Measurements from ENCODE around the gene MAGI2. TPM values are rescaled to one million over a fixed set of nuclear protein-coding genes. Genes with fewer than 3 reads are reported as not detected.

Gene MAGI2
- total RNA-seq, 1 experiment from 2014 or later, result 0.22 TPM

DNA sequence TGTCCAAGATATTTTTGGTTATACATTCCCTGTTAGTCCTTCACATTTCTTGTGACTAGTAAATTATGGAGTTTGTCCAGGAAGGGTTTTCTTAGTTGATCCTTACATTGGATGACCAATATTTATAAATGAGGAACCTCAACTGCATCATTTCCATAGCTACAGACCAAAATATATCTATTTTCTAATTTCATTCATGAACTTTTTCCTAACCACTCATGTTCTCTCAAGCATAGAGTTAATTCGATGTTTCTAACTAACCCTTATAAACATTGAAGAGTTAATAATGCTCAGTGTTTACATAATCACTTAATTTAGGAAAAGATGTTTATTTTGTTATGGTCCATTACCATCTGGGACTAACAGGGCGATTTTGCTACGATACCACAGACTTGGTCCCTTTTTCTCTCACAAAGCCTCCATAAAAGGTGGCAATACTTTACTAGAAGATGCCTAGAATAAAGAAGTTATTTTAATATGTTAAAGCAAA is 591.0 kb downstream of the MAGI2 start:
- Histone ChIP-seq H3K4me3 (replicated peaks in 1 of 2; ENCODE audit: low read depth in 1 of 2, low read length in 2 of 2) (no peak overlapping the region), H3K4me2 (ENCODE audit: low read length) (no peak overlapping the region), H3K27ac (ENCODE audit: low read depth, low read length) (no peak overlapping the region), H2AFZ (ENCODE audit: low read depth, low read length, poor library complexity, severe bottlenecking) (no peak overlapping the region), H3K36me3 (ENCODE audit: control insufficient read depth in 1 of 2, insufficient read depth in 2 of 2, low read length in 2 of 2) (no peaks in the 10 kb centered on the region), H3K9me2 (ENCODE audit: insufficient read depth) (no peaks in the 10 kb centered on the region), H3K9ac (ENCODE audit: low read length) (no peak overlapping the region), H3K4me1 (ENCODE audit: control insufficient read depth in 1 of 2, insufficient read depth in 2 of 2, low read length in 2 of 2) (no peaks in the 10 kb centered on the region), H4K20me1 (ENCODE audit: insufficient read depth) (no peaks in the 10 kb centered on the region), H3K79me2 (ENCODE audit: insufficient read depth, low read length) (no peaks in the 10 kb centered on the region), H3K27me3 (ENCODE audit: insufficient read depth, low read length) (no peaks in the 10 kb centered on the region), H3K9me3 (ENCODE audit: control insufficient read depth in 1 of 2, insufficient read depth in 1 of 2, low read depth in 1 of 2, low read length in 2 of 2) (no peaks in the 10 kb centered on the region)
- no peak for ATAC-seq
- ChIA-PET RAD21 (ENCODE audit: low non-redundant PET in 1 of 2, low total read pairs in 2 of 2, uncharacterized antibody in 2 of 2, unreplicated experiment in 2 of 2) (no interaction called here), CTCF (no interaction called here), POLR2A (no interaction called here)
- DNase-seq (ENCODE audit: low read depth, low spot score), result no peak
- BruUV-seq (replicated peaks), result no TSS peak
- no peak for TF ChIP-seq YY1 (IDR thresholded peaks at IDR 0.05; ENCODE audit: extremely low read depth, insufficient replicate concordance, low read depth, low read length)
- no peak for TF ChIP-seq EGR1 (IDR thresholded peaks at IDR 0.05; ENCODE audit: low read depth)
- no peak for TF ChIP-seq JUND (IDR thresholded peaks at IDR 0.05)
- TF ChIP-seq CTCF (IDR thresholded peaks at IDR 0.05 in 2 of 3, conservative IDR thresholded peaks at IDR 0.05 in 1 of 3; ENCODE audit: borderline replicate concordance in 1 of 3, insufficient read depth in 1 of 3, low read depth in 2 of 3, low read length in 2 of 3), result no peak
- no peak for TF ChIP-seq CEBPB (IDR thresholded peaks at IDR 0.05; ENCODE audit: low read depth)
- no peak for TF ChIP-seq ZFX (IDR thresholded peaks at IDR 0.05)
- intact Hi-C loops (cut with micrococcal nuclease), result no loop called here

DNA sequence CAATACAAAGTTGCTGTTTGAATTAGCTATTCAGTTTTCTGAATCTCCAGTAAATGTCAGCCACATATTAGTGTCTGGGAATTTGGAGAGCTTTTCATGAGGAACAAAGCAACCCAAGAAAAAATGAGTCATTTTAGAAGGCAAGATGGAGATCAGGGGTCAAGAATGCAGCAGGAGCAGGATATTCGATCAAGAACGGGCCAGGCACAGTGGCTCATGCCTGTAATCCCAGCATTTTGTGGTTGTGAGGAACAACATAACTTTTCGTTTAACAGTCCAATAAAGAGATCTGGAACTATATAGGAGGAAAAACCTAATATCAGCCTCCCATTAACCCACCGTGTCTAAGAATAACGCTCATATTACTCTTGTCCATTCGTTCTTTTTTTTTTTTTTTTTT is 600.5 kb downstream of the MAGI2 start:
- intact Hi-C loops (cut with micrococcal nuclease), result no loop called here
- Histone ChIP-seq H3K9me3 (ENCODE audit: control insufficient read depth in 1 of 2, insufficient read depth in 1 of 2, low read depth in 1 of 2, low read length in 2 of 2) (no peaks in the 10 kb centered on the region), H2AFZ (ENCODE audit: low read depth, low read length, poor library complexity, severe bottlenecking) (no peak overlapping the region), H3K27ac (ENCODE audit: low read depth, low read length) (no peak overlapping the region), H3K4me2 (ENCODE audit: low read length) (no peak overlapping the region), H3K9me2 (ENCODE audit: insufficient read depth) (no peaks in the 10 kb centered on the region), H3K79me2 (ENCODE audit: insufficient read depth, low read length) (no peaks in the 10 kb centered on the region), H3K9ac (ENCODE audit: low read length) (no peak overlapping the region), H3K27me3 (ENCODE audit: insufficient read depth, low read length) (no peaks in the 10 kb centered on the region), H3K4me3 (replicated peaks in 1 of 2; ENCODE audit: low read depth in 1 of 2, low read length in 2 of 2) (no peak overlapping the region), H3K36me3 (ENCODE audit: control insufficient read depth in 1 of 2, insufficient read depth in 2 of 2, low read length in 2 of 2) (no peaks in the 10 kb centered on the region), H4K20me1 (ENCODE audit: insufficient read depth) (no peaks in the 10 kb centered on the region), H3K4me1 (ENCODE audit: control insufficient read depth in 1 of 2, insufficient read depth in 2 of 2, low read length in 2 of 2) (no peaks in the 10 kb centered on the region)
- ATAC-seq (no peak), DNase-seq (ENCODE audit: low read depth, low spot score) (no peak)
- POLR2A ChIA-PET, result interaction anchor here (0.6 kb wide), 1 partner anchor 144 kb away, joined by 3 read pairs; no protein-coding TSS in a partner anchor
- BruUV-seq (replicated peaks), result no TSS peak
- RAD21 ChIA-PET (ENCODE audit: low non-redundant PET in 1 of 2, low total read pairs in 2 of 2, uncharacterized antibody in 2 of 2, unreplicated experiment in 2 of 2), result no interaction called here
- CTCF ChIA-PET, result interaction anchor here (0.6 kb wide), 1 partner anchor 681 kb away, joined by 3 read pairs; no protein-coding TSS in a partner anchor
- TF ChIP-seq FOSL1 (IDR thresholded peaks at IDR 0.05; ENCODE audit: low read depth) (no peak), RAD21 (IDR thresholded peaks at IDR 0.05; ENCODE audit: low read depth) (no peak), CTCF (IDR thresholded peaks at IDR 0.05 in 2 of 3, conservative IDR thresholded peaks at IDR 0.05 in 1 of 3; ENCODE audit: borderline replicate concordance in 1 of 3, insufficient read depth in 1 of 3, low read depth in 2 of 3, low read length in 2 of 3) (no peak), TCF7L2 (IDR thresholded peaks at IDR 0.05; ENCODE audit: borderline replicate concordance, extremely low read depth, insufficient read depth, insufficient read length) (no peak), CBX3 (IDR thresholded peaks at IDR 0.05; ENCODE audit: low read depth) (no peak), ZNF274 (IDR thresholded peaks at IDR 0.05; ENCODE audit: low read depth, low read length) (no peak), POLR2AphosphoS5 (IDR thresholded peaks at IDR 0.05; ENCODE audit: low read depth, low read length) (no peak), EGR1 (IDR thresholded peaks at IDR 0.05; ENCODE audit: low read depth) (no peak), JUND (IDR thresholded peaks at IDR 0.05) (no peak), CEBPB (IDR thresholded peaks at IDR 0.05; ENCODE audit: low read depth) (no peak)
- TF ChIP-seq, protein P1, sequence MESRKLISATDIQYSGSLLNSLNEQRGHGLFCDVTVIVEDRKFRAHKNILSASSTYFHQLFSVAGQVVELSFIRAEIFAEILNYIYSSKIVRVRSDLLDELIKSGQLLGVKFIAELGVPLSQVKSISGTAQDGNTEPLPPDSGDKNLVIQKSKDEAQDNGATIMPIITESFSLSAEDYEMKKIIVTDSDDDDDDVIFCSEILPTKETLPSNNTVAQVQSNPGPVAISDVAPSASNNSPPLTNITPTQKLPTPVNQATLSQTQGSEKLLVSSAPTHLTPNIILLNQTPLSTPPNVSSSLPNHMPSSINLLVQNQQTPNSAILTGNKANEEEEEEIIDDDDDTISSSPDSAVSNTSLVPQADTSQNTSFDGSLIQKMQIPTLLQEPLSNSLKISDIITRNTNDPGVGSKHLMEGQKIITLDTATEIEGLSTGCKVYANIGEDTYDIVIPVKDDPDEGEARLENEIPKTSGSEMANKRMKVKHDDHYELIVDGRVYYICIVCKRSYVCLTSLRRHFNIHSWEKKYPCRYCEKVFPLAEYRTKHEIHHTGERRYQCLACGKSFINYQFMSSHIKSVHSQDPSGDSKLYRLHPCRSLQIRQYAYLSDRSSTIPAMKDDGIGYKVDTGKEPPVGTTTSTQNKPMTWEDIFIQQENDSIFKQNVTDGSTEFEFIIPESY (IDR thresholded peaks at IDR 0.05; ENCODE audit: extremely low read depth, insufficient replicate concordance, low read length), result no peak
